ENCODE measurements around the gene PEX5. TPM values are rescaled to one million over a fixed set of nuclear protein-coding genes. Genes with fewer than 3 reads are reported as not detected.

The PEX5 gene
- total RNA-seq, 2 experiments from 2014 or later, result 54.4 to 99.9 TPM

- Histone ChIP-seq H3K4me3 (ENCODE audit: low read depth, low read length, poor library complexity, severe bottlenecking) (no peak overlapping the region), H3K27ac (ENCODE audit: low read depth, low read length, poor library complexity, severe bottlenecking) (no peak overlapping the region), H2AFZ (ENCODE audit: low read length) (no peak overlapping the region), H3K9me3 (ENCODE audit: low read length) (no peaks in the 10 kb centered on the region), H3K9me2 (ENCODE audit: insufficient read depth, low read length) (no peaks in the 10 kb centered on the region), H3K4me1 (ENCODE audit: insufficient read depth, low read length, poor library complexity, severe bottlenecking) (no peaks in the 10 kb centered on the region), H3K79me2 (ENCODE audit: insufficient read depth, low read depth, low read length) (no peaks in the 10 kb centered on the region), H3K36me3 (ENCODE audit: insufficient read depth, low read length) (no peaks in the 10 kb centered on the region), H4K20me1 (ENCODE audit: insufficient read depth, low read length) (no peaks in the 10 kb centered on the region), H3K4me2 (ENCODE audit: low read length) (no peak overlapping the region)
- POLR2A ChIA-PET, result interaction anchor here (0.7 to 1.0 kb wide), 2 partner anchors 47 to 527 kb away, joined by 3 to 7 read pairs; no protein-coding TSS in a partner anchor
- BruUV-seq (replicated peaks), result no TSS peak
- TF ChIP-seq EZH2phosphoT487 (IDR thresholded peaks at IDR 0.05; ENCODE audit: borderline replicate concordance, low read depth, low read length) (no peak), CTCF (conservative IDR thresholded peaks at IDR 0.05; ENCODE audit: low read length) (peak; percentile 86)
- CTCF ChIA-PET (ENCODE audit: unreplicated experiment), result interaction anchor here (1.0 kb wide), 1 partner anchor 12 kb away, joined by 3 read pairs; the partner anchor contains the start of gene CLSTN3
- DNase-seq (ENCODE audit: low spot score), result peak; percentile 70
- intact Hi-C loops (cut with micrococcal nuclease; ENCODE audit: unreplicated experiment), result loop anchor here (1.0 to 5.0 kb wide), 3 partner anchors 46 to 496 kb away; no protein-coding TSS in a partner anchor
These were observed 47.3 kb upstream of the PEX5 start for GRCh38 chr12:7142056-7142644.

DNA sequence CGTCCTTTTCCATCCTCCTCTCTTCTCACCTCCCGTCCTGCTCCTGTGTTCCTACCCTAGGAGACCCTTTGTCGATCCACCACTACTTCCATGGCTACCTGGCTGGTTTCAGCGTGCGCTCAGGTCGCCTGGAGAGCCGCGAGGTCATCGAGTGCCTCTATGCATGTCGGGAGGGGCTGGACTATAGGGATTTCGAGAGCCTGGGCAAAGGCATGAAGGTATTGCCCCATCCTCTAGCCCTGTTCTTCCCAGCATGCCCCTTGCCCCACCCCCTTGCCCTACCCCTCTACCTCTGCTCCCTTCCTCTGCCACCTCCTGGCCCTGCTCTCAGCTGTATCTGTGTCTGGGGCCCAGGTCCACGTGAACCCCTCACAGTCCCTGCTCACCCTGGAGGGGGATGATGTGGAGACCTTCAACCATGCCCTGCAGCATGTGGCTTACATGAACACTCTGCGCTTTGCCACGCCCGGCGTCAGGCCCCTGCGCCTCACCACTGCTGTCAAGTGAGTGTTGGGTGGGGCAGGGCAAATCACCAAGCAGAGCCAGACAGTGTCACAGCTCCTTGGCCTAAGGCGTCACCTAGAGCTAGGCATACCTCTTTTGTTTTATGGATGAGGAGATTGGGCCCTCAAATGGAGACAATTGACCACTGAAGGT lies 46.5 kb upstream of the PEX5 start:
- intact Hi-C loops (cut with micrococcal nuclease; ENCODE audit: unreplicated experiment), result loop anchor here (1.0 to 5.0 kb wide), 3 partner anchors 45 to 495 kb away; no protein-coding TSS in a partner anchor
- H3K9me2 ChIP-seq (ENCODE audit: insufficient read depth, low read length), result no peaks in the 10 kb centered on the region
- no TSS peak for BruUV-seq (replicated peaks)
- H4K20me1 ChIP-seq (ENCODE audit: insufficient read depth, low read length), result no peaks in the 10 kb centered on the region
- H3K4me2 ChIP-seq (ENCODE audit: low read length), result no peak overlapping the region
- H3K4me3 ChIP-seq (ENCODE audit: low read depth, low read length, poor library complexity, severe bottlenecking), result no peak overlapping the region
- no peak for TF ChIP-seq CTCF (conservative IDR thresholded peaks at IDR 0.05; ENCODE audit: low read length)
- no peak for TF ChIP-seq EZH2phosphoT487 (IDR thresholded peaks at IDR 0.05; ENCODE audit: borderline replicate concordance, low read depth, low read length)
- no peaks in the 10 kb centered on the region for H3K9me3 ChIP-seq (ENCODE audit: low read length)
- POLR2A ChIA-PET, result no interaction called here
- no peaks in the 10 kb centered on the region for H3K79me2 ChIP-seq (ENCODE audit: insufficient read depth, low read depth, low read length)
- CTCF ChIA-PET (ENCODE audit: unreplicated experiment), result interaction anchor here (0.6 to 1.0 kb wide), 2 partner anchors 13 to 551 kb away, joined by 3 to 18 read pairs; partner anchors contain the start of gene CLSTN3
- no peak for DNase-seq (ENCODE audit: low spot score)
- no peaks in the 10 kb centered on the region for H3K4me1 ChIP-seq (ENCODE audit: insufficient read depth, low read length, poor library complexity, severe bottlenecking)
- H2AFZ ChIP-seq (ENCODE audit: low read length), result no peak overlapping the region
- no peaks in the 10 kb centered on the region for H3K36me3 ChIP-seq (ENCODE audit: insufficient read depth, low read length)
- no peak overlapping the region for H3K27ac ChIP-seq (ENCODE audit: low read depth, low read length, poor library complexity, severe bottlenecking)

GRCh38 chr12:7143564-7143963 lies 45.9 kb upstream of the PEX5 start:
- no peaks in the 10 kb centered on the region for H3K4me1 ChIP-seq (ENCODE audit: insufficient read depth, low read length, poor library complexity, severe bottlenecking)
- BruUV-seq (replicated peaks), result no TSS peak
- TF ChIP-seq EZH2phosphoT487 (IDR thresholded peaks at IDR 0.05; ENCODE audit: borderline replicate concordance, low read depth, low read length) (no peak), CTCF (conservative IDR thresholded peaks at IDR 0.05; ENCODE audit: low read length) (no peak)
- H3K9me2 ChIP-seq (ENCODE audit: insufficient read depth, low read length), result no peaks in the 10 kb centered on the region
- no peaks in the 10 kb centered on the region for H3K9me3 ChIP-seq (ENCODE audit: low read length)
- no peaks in the 10 kb centered on the region for H3K79me2 ChIP-seq (ENCODE audit: insufficient read depth, low read depth, low read length)
- H3K36me3 ChIP-seq (ENCODE audit: insufficient read depth, low read length), result no peaks in the 10 kb centered on the region
- H3K4me2 ChIP-seq (ENCODE audit: low read length), result no peak overlapping the region
- H3K4me3 ChIP-seq (ENCODE audit: low read depth, low read length, poor library complexity, severe bottlenecking), result no peak overlapping the region
- intact Hi-C loops (cut with micrococcal nuclease; ENCODE audit: unreplicated experiment), result loop anchor here (5.0 kb wide), 1 partner anchor 319 kb away; no protein-coding TSS in a partner anchor
- ChIA-PET POLR2A (no interaction called here), CTCF (ENCODE audit: unreplicated experiment) (interaction anchor here (0.6 kb wide), 1 partner anchor 552 kb away, joined by 18 read pairs; no protein-coding TSS in a partner anchor)
- H2AFZ ChIP-seq (ENCODE audit: low read length), result no peak overlapping the region
- H4K20me1 ChIP-seq (ENCODE audit: insufficient read depth, low read length), result no peaks in the 10 kb centered on the region
- no peak overlapping the region for H3K27ac ChIP-seq (ENCODE audit: low read depth, low read length, poor library complexity, severe bottlenecking)
- DNase-seq (ENCODE audit: low spot score), result no peak

All from OCI-LY7 (cell line).